Loucy (cell line): ENCODE measurements around the gene PCNT.

ENCODE experiments used
- CTCF ChIP-seq: fragments of 200-600 bp; sonication (generic); conservative IDR thresholded peaks from 2 replicates; pipeline ENCODE4 v1.5.1; 2014; ENCODE audit warnings: mild to moderate bottlenecking, antibody characterized with exemption, low read length
- EZH2phosphoT487 ChIP-seq: fragments of 200-600 bp; IDR thresholded peaks from 2 replicates; pipeline ENCODE4 v1.6.1; 2018; ENCODE audit warnings: antibody characterized with exemption, mild to moderate bottlenecking, moderate library complexity, borderline replicate concordance

GRCh38 chr21:46299167-46299566 is 24.8 kb upstream of the PCNT start:
- TF ChIP-seq CTCF (no peak), EZH2phosphoT487 (no peak)
